PC-3 (cell line): ENCODE results near the gene NPLOC4.

Experiments used
- CTCF ChIP-seq: fragments of 300-600 bp; sonication (generic); conservative IDR thresholded peaks from 2 replicates; pipeline ENCODE4 v1.5.1; 2017; ENCODE audit warnings: antibody characterized with exemption, low read depth, mild to moderate bottlenecking, low read length
- EZH2 ChIP-seq: fragments of 300-600 bp; sonication (generic); IDR thresholded peaks from one replicate; pipeline ENCODE4 v1.6.1; 2017; ENCODE audit warnings: antibody characterized with exemption, mild to moderate bottlenecking, low read length; ENCODE audit not compliant: unreplicated experiment
- EZH2phosphoT487 ChIP-seq: fragments of 300-600 bp; sonication (generic); IDR thresholded peaks from 2 replicates; pipeline ENCODE4 v1.6.1; 2018; ENCODE audit warnings: mild to moderate bottlenecking, antibody characterized with exemption, low read length, borderline replicate concordance

- no peak for TF ChIP-seq CTCF
- TF ChIP-seq EZH2, result no peak
- no peak for TF ChIP-seq EZH2phosphoT487
Measured at GRCh38 chr17:81509207-81509971, 127.5 kb downstream of the NPLOC4 start.
